ENCODE measurements around the gene BAIAP2L1.

DNA sequence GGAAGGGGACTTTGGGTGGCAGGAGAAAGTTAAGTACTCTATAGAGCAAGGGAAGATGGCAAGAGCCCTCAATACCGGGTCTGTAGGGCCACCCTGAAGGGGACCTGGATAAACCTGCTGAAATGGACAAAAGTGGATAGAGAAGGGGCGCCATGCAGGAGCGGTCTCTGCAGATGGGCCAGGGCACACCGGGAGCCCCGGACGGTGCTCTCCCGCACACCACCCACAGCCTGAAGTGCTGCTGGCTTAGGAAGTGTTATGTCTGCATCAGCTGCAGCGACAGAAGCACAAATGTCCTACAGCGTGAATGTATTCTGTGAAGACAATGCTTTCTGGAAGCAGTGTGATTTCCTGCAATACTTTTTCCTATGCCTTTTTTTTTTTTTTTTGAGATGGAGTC lies 81.7 kb downstream of the BAIAP2L1 start:
- TF ChIP-seq, protein P1, sequence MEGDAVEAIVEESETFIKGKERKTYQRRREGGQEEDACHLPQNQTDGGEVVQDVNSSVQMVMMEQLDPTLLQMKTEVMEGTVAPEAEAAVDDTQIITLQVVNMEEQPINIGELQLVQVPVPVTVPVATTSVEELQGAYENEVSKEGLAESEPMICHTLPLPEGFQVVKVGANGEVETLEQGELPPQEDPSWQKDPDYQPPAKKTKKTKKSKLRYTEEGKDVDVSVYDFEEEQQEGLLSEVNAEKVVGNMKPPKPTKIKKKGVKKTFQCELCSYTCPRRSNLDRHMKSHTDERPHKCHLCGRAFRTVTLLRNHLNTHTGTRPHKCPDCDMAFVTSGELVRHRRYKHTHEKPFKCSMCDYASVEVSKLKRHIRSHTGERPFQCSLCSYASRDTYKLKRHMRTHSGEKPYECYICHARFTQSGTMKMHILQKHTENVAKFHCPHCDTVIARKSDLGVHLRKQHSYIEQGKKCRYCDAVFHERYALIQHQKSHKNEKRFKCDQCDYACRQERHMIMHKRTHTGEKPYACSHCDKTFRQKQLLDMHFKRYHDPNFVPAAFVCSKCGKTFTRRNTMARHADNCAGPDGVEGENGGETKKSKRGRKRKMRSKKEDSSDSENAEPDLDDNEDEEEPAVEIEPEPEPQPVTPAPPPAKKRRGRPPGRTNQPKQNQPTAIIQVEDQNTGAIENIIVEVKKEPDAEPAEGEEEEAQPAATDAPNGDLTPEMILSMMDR (IDR thresholded peaks at IDR 0.05; ENCODE audit: insufficient read depth, low read depth, low read length): no peak
- no peak for TF ChIP-seq EZH2 (IDR thresholded peaks at IDR 0.05; ENCODE audit: insufficient read depth, low read length)
